Panc1 (cell line): Measurements from ENCODE around the gene TMEM151B. TPM values are rescaled to one million over a fixed set of nuclear protein-coding genes. Genes with fewer than 3 reads are reported as not detected.
A peak's percentile ranks its signal among the peaks of the same experiment; 100 is the strongest.

Experiments
- ATAC-seq: fragments of 200-7000 bp; cut with Tn5 transposase; 2 replicates; pipeline ENCODE4 v1.9.1; 2020; ENCODE audit warnings: mild to moderate bottlenecking, moderate library complexity
- Bru-seq: library from RNA; stranded (reverse); fragments of 400-500 nt; gene quantifications from one replicate; lab custom pipeline; 2021; lab: Mats Ljungman, UMichigan
- BruChase-seq, 2 experiments: library from RNA; stranded (reverse); fragments of 400-500 nt; gene quantifications; one replicate each; lab custom pipeline; 2021; lab: Mats Ljungman, UMichigan
- BruUV-seq: library from RNA; stranded (reverse); fragments of 400-500 nt; replicated peaks from 2 replicates; lab custom pipeline; 2021; lab: Mats Ljungman, UMichigan
- CTCF ChIA-PET: fragments of 300-600 bp; sonication (Branson Sonifier 250); formaldehyde crosslinking; loops from one replicate; lab custom pipeline; 2022; ENCODE audit warnings: antibody characterized with exemption; lab: Charles Lee
- POLR2A ChIA-PET: fragments of 300-600 bp; sonication (Branson Sonifier 250); formaldehyde crosslinking; loops from one replicate; lab custom pipeline; 2022; ENCODE audit warnings: antibody characterized with exemption; lab: Charles Lee
- DNase-seq: peaks from one replicate; pipeline ENCODE4 v3.0.0-alpha.2; 2010; ENCODE audit warnings: low read depth, low spot score
- H3K27ac ChIP-seq: 2 replicates; pipeline ENCODE4 v1.5.1; 2011; ENCODE audit warnings: mild to moderate bottlenecking, low read length, inconsistent platforms
- H3K27me3 ChIP-seq: fragments of 200-500 bp; sonication (Bioruptor generic); 2 replicates; pipeline ENCODE4 v1.6.0; 2014; ENCODE audit warnings: low read length, inconsistent platforms; ENCODE audit not compliant: control insufficient read depth, insufficient read depth
- H3K36me3 ChIP-seq: fragments of 200-500 bp; sonication (Bioruptor generic); 2 replicates; pipeline ENCODE4 v1.5.1; 2014; ENCODE audit warnings: inconsistent platforms, mild to moderate bottlenecking, low read length, moderate library complexity; ENCODE audit not compliant: control insufficient read depth, insufficient read depth
- H3K4me1 ChIP-seq: 2 replicates; pipeline ENCODE4 v1.5.1; 2011; ENCODE audit warnings: inconsistent platforms, mild to moderate bottlenecking, low read length, moderate library complexity; ENCODE audit not compliant: control insufficient read depth, insufficient read depth
- H3K4me3 ChIP-seq, 2 experiments: 2 replicates each; pipeline ENCODE4 v1.5.1; 2011 to 2012; ENCODE audit warnings: low read depth in 2 of 2, low read length in 2 of 2, mild to moderate bottlenecking in 2 of 2, inconsistent platforms in 1 of 2, moderate library complexity in 1 of 2
- H3K9me3 ChIP-seq: fragments of 200-500 bp; sonication (Bioruptor generic); 2 replicates; pipeline ENCODE4 v1.5.1; 2014; ENCODE audit warnings: low read depth, mild to moderate bottlenecking, inconsistent platforms, low read length, moderate library complexity; ENCODE audit not compliant: control insufficient read depth, insufficient read depth
- POLR2AphosphoS5 ChIP-seq: IDR thresholded peaks from 2 replicates; pipeline ENCODE4 v1.6.1; 2012; ENCODE audit warnings: mild to moderate bottlenecking, low read depth, low read length, moderate library complexity
- REST ChIP-seq, 2 experiments: IDR thresholded peaks; 2 replicates each; pipeline ENCODE4 v1.6.1; 2011 to 2012; ENCODE audit warnings: low read depth in 2 of 2, control low read depth in 1 of 2, low read length in 1 of 2, mild to moderate bottlenecking in 1 of 2, moderate library complexity in 1 of 2; ENCODE audit not compliant: insufficient read depth in 1 of 2
- SIN3A ChIP-seq: IDR thresholded peaks from 2 replicates; pipeline ENCODE4 v1.6.1; 2012; ENCODE audit warnings: low read depth, mild to moderate bottlenecking, low read length, moderate library complexity, borderline replicate concordance; ENCODE audit not compliant: insufficient read depth
- TCF7L2 ChIP-seq: IDR thresholded peaks from 2 replicates; pipeline ENCODE4 v1.6.1; 2011; ENCODE audit warnings: mild to moderate bottlenecking, low read depth, low read length, inconsistent platforms
- in situ Hi-C: cut with HindIII; loops from 2 replicates; pipeline ENCODE4 v1.10.0; 2016; ENCODE audit warnings: low sequenced_read_pairs, low pct_unique_long_range_greater_than_20kb
- intact Hi-C: fragments of 100-400 bp; cut with micrococcal nuclease; formaldehyde crosslinking; loops from one replicate; pipeline ENCODE4 v1.10.0; 2022; ENCODE audit not compliant: unreplicated experiment
- long read RNA-seq: library from polyadenylated mRNA; unstranded; transcript quantifications from one replicate; pipeline ENCODE4 v2.0.0, GENCODE V29; 2021; ENCODE audit not compliant: unreplicated experiment
- polyA plus RNA-seq: library from polyadenylated mRNA; unstranded; fragments of >200 nt; gene quantifications from one replicate; pipeline ENCODE4 v1.2.1, GENCODE V29; 2012; ENCODE audit warnings: missing spikeins; ENCODE audit not compliant: insufficient read length
- total RNA-seq: library from RNA; stranded (reverse); gene quantifications from one replicate; pipeline ENCODE4 v1.2.1, GENCODE V29; 2021; ENCODE audit not compliant: unreplicated experiment
- TF ChIP-seq, protein P1 (sequence below): fragments of 450-650 bp; IDR thresholded peaks from 2 replicates; pipeline ENCODE4 v1.5.1; 2017; ENCODE audit warnings: mild to moderate bottlenecking

Gene TMEM151B
- 0.18 TPM for total RNA-seq
- 1.1 TPM for polyA plus RNA-seq
- Bru-seq, nascent RNA, result percentile 10 among the genes with signal in this experiment
- BruChase-seq, experiment 1, labeled RNA remaining after a 2-hour chase, result percentile 21 among the genes with signal in this experiment
- BruChase-seq, experiment 2, labeled RNA remaining after a 6-hour chase, result percentile 28 among the genes with signal in this experiment
- long read RNA-seq, result 0 reads

- intact Hi-C loops, result loop anchor here (2.0 kb wide), 1 partner anchor 35 kb away; no protein-coding TSS in a partner anchor
- no peaks in the 10 kb centered on the region; the same call in 1 of the 2 replicates for H3K36me3 ChIP-seq
- H3K9me3 ChIP-seq, result no peaks in the 10 kb centered on the region
- POLR2A ChIA-PET, result interaction anchor here (0.6 kb wide), 1 partner anchor 51 kb away, joined by 4 read pairs; no protein-coding TSS in a partner anchor
- no peaks in the 10 kb centered on the region for H3K4me1 ChIP-seq
- no peak for DNase-seq
- TF ChIP-seq, protein P1, sequence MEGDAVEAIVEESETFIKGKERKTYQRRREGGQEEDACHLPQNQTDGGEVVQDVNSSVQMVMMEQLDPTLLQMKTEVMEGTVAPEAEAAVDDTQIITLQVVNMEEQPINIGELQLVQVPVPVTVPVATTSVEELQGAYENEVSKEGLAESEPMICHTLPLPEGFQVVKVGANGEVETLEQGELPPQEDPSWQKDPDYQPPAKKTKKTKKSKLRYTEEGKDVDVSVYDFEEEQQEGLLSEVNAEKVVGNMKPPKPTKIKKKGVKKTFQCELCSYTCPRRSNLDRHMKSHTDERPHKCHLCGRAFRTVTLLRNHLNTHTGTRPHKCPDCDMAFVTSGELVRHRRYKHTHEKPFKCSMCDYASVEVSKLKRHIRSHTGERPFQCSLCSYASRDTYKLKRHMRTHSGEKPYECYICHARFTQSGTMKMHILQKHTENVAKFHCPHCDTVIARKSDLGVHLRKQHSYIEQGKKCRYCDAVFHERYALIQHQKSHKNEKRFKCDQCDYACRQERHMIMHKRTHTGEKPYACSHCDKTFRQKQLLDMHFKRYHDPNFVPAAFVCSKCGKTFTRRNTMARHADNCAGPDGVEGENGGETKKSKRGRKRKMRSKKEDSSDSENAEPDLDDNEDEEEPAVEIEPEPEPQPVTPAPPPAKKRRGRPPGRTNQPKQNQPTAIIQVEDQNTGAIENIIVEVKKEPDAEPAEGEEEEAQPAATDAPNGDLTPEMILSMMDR, result no peak
- TF ChIP-seq REST (IDR thresholded peaks at IDR 0.05; ENCODE audit: insufficient read depth in 1 of 2, low read depth in 2 of 2, low read length in 1 of 2), result no peak
- no peak for TF ChIP-seq SIN3A
- TF ChIP-seq POLR2AphosphoS5, result no peak
- no peak for TF ChIP-seq TCF7L2
- ATAC-seq, result no peak
- peaks cover 16% of the 10 kb centered on the region for H3K27me3 ChIP-seq
- in situ Hi-C loops, result no loop called here
- H3K4me3 ChIP-seq, result peak within 1 kb of the TSS; percentile 4 to 21; a peak in 3 of 4 replicates
- CTCF ChIA-PET, result interaction anchor here (1.0 kb wide), 1 partner anchor 35 kb away, joined by 3 read pairs; no protein-coding TSS in a partner anchor
- BruUV-seq, result no TSS peak
- H3K27ac ChIP-seq, result no peak within 1 kb of the TSS
Observed at GRCh38 chr6:44269921-44270525, at the start of gene TMEM151B. Gene TMEM151B (plus strand): TSS chr6:44270450. CDS start chr6:44270743, 293 bp downstream.

DNA sequence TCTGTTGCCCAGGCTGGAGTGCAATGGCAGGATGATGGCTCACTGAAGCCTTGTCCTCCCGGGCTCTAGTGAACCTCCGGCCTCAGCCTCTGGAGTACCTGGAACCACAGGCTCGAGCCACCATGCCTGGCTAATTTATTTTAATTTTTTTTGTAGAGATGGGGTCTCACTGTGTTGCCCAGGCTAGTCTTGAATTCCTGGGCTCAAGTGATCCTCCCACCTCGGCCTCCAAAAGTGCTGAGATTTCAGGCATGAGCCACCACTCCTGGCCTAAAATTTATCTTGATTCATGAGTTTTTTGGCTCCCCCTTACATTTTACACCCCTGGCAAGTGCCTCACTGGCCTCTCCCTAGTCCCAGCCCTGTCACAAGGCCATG lies 49.3 kb upstream of the TMEM151B start:
- in situ Hi-C loops, result no loop called here
- DNase-seq, result no peak
- H3K4me1 ChIP-seq, result peaks cover 61% of the 10 kb centered on the region
- H3K9me3 ChIP-seq, result no peaks in the 10 kb centered on the region
- peak overlapping the region; percentile 78 for H3K27ac ChIP-seq
- no peaks in the 10 kb centered on the region for H3K36me3 ChIP-seq
- no peak for ATAC-seq
- ChIA-PET CTCF (interaction anchor here (1.0 kb wide), 2 partner anchors 14 to 34 kb away, joined by 3 to 4 read pairs; no protein-coding TSS in a partner anchor), POLR2A (no interaction called here)
- no peak for TF ChIP-seq POLR2AphosphoS5
- TF ChIP-seq, protein P1, result no peak
- no peak for TF ChIP-seq TCF7L2
- no peak for TF ChIP-seq SIN3A
- TF ChIP-seq REST (IDR thresholded peaks at IDR 0.05; ENCODE audit: insufficient read depth in 1 of 2, low read depth in 2 of 2, low read length in 1 of 2), result no peak
- H3K27me3 ChIP-seq, result no peaks in the 10 kb centered on the region
- intact Hi-C loops, result loop anchor here (5.0 kb wide), 1 partner anchor 44 kb away; no protein-coding TSS in a partner anchor
- peak overlapping the region in 1 of 2 experiments; percentile 83; a peak in 2 of 4 replicates for H3K4me3 ChIP-seq
- no TSS peak for BruUV-seq
